ENCODE data around the gene ZFAND2A.
"Not testable (repeated sequence)": the region's sequence is repeated elsewhere in the genome, so short reads cannot be mapped to it uniquely, and the experiment has no call there.

ZFAND2A gene

DNA sequence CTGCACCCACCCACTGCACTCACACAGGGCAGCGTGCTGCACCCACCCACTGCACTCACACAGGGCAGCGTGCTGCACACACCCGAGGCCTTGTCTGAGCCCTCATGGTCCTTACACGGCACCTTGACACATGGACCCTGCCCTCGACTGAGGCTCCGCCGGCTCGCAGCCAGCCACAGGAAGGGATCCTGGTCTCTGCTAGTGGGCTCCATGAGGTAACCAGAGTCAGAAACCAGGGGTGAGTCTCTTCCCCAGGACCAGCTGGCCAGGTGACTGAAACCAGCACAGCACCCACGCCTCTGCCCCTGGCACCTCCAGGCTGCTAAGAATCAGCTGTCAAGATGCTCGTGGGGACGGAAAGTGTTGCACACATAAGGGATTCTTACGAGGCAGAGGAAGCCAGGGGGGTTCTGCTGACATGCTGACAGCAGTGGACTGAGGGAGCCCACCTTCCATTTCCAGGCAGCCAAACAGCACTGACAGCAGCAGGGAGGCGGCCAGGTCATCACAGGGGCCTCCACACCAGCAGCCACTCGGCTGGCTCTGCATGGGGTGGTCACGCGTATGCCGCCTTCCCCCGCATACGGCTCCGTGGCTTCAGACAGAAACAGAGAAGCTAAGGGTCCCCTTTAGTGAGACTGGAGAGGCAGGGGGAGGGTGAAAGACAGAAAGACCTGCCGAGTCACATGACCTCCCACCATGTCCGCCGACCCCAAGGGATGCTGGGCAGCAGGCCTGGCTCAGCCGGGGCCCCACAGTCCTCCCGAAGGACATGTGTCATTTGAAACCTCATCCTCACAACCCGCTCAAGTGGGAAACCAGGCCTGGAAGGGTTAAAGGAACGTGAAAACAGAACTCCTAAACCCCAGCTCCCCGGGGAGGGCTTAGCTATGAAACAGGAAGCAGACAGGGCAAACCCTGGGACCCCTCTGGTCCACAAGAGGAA lies 37.8 kb downstream of the ZFAND2A start:
- no peak for DNase-seq

DNA sequence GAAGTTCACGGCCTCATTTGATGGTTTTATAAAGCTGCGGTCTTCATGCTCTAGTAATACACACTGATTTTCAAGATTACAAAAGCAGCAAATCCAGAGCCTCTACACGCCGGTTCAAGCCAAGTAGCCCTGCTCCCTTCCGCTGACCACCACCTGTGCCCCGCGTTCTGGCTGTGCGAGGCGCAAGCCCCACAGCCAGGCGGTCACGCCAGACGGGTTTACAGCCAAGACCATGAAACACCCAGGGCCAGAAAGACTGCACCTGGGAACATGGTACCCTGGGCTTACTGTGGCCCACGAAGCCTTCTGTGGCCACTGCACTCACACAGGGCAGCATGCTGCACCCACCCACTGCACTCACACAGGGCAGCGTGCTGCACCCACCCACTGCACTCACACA lies 38.5 kb downstream of the ZFAND2A start:
- no peak for DNase-seq

DNA sequence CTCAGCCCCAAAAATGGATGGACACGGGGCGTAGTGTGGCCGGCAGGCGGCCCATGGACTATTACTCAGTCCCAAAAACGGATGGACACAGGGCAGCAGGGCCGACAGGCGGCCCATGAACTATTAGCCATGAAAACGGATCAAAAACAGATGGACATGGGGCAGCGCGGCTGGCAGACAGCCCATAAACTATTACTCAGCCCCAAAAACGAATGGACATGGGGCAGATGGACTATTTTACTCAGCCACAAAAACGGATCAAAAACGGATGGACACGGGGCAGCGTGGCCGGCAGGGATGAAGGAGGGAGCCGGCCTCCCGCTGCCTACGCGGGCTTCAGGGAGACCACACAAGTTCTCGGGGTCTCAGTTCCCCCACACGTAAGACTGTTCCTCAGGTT lies 39.2 kb downstream of the ZFAND2A start:
- no peak for DNase-seq

DNA sequence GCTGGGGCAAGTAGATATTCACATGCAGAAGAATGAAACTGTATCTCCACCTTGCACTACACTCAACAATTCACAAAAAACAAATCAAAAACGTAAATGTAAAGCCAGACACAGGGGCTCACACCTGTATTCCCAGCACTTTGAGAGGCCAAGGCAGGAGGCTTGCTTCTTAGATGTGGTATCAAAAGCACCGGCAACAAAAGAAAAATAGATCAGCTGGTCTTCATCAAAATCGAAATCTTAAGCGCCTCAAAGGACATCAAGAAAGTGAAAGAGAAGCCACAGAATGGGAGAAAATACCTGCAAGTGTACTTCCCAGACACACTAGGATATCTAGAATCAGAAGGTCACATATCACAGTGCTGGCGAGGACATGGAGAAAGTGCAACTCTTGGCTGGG lies 40.8 kb downstream of the ZFAND2A start:
- no peak for DNase-seq

DNA sequence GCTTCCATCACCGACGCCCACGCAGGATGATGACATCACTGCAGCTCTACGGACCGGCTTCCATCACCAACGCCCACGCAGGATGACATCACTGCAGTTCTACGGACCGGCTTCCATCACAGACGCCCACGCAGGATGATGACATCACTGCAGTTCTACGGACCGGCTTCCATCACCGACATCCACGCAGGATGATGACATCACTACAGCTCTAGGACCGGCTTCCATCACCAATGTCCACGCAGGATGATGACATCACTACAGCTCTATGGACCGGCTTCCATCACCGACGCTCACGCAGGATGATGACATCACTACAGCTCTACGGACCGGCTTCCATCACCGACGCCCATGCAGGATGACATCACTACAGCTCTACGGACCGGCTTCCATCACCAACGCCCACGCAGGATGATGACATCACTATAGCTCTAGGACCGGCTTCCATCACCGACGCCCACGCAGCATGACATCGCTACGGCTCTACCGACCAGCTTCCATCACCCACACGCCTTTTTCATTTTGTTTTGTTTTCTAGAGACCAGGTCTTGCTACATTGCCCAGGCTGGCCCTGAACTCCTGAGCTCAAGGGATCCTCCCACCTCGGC lies 42.6 kb downstream of the ZFAND2A start:
- DNase-seq, result no peak

DNA sequence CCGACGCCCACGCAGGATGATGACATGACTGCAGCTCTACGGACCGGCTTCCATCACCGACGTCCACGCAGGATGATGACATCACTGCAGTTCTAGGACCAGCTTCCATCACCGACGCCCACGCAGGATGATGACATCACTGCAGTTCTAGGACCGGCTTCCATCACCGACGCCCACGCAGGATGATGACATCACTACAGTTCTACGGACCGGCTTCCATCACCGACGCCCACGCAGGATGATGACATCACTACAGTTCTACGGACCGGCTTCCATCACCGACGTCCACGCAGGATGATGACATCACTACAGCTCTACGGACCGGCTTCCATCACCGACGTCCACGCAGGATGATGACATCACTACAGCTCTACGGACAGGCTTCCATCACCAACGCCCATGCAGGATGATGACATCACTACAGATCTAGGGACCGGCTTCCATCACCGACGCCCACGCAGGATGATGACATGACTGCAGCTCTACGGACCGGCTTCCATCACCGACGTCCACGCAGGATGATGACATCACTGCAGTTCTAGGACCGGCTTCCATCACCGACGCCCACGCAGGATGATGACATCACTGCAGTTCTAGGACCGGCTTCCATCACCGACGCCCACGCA lies 43.5 kb downstream of the ZFAND2A start:
- DNase-seq, result not testable (repeated sequence)

DNA sequence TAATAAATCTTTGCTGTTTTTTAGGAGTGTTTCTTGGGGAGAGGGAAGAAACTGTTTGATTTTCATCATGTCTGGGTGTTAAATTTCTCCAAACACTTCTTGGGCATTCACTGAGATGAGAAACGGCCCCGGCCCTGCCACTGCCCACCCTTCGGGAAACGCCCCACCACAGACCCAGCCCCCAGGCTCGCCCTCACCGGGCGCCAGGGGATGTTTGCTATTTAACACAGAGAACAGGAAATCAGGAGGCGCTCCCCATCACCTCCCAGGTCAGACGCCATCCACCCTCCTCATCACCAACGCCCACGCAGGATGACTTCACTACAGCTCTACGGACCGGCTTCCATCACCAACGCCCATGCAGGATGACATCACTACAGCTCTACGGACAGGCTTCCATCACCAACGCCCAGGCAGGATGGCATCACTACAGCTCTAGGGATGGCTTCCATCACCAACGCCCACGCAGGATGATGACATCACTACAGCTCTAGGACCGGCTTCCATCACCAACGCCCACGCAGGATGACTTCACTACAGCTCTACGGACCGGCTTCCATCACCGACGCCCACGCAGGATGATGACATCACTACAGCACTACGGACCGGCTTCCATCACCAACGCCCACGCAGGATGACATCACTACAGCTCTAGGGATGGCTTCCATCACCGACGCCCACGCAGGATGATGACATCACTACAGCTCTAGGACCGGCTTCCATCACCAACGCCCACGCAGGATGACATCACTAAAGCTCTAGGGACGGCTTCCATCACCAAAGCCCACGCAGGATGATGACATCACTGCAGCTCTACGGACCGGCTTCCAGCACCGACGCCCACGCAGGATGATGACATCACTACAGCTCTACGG lies 44.6 kb downstream of the ZFAND2A start:
- DNase-seq, result not testable (repeated sequence)

DNA sequence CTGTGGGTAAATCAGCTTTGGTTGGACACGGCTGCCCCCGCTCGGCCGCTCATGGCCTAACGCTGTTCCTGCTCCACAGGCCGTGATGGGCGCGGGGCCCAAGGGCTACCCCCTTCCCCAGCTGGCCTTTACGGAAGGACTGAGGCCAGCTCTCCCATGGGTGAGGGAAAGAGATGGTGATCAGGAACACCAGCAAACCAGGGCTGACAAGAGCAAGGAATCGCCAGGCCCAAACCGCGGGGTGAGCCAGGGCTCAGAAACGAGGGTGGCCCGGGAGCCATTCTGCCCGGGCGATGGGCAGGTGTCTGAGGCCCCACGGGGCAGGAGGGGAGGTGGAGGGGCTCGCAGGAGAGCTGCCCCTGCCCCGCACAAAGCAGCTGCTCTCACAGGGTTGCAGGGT lies 45.5 kb downstream of the ZFAND2A start:
- DNase-seq, result no peak

DNA sequence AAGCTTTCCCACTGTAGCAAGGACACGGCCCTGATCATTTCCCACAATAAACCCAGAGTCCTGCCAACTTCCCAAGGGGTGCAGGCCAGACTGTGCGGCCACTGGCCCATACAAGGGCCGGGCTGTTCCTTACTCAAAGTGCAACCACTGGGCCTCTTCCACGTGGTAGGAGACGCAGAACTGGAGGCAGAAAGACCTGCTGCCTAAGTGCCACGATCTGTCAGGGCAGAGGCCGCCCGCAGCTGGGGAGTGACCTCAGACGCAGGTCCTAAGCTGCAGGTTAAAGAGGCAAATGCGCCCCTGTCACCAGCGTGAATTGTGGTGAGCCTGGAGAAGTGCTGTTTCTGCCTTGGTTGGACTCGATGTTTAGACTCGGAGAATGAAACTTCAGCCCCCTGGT lies 45.9 kb downstream of the ZFAND2A start:
- DNase-seq, result no peak

DNA sequence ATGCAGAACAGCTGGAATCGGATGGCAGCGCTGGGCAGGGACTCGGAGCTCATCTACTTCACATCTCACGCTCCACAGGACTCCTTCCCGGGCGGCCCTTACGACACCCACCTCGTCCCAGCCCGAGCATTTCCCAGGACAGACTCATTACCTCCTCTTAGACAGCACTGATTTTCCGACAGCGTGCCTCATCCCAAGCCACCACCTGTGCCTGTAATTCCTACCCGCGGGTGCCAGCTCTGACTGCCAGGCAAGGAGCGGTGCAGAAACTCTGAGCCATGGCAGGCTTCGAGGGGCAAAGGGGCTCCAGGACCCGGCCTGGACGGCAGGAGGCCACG lies 46.5 kb downstream of the ZFAND2A start:
- DNase-seq, result no peak

DNA sequence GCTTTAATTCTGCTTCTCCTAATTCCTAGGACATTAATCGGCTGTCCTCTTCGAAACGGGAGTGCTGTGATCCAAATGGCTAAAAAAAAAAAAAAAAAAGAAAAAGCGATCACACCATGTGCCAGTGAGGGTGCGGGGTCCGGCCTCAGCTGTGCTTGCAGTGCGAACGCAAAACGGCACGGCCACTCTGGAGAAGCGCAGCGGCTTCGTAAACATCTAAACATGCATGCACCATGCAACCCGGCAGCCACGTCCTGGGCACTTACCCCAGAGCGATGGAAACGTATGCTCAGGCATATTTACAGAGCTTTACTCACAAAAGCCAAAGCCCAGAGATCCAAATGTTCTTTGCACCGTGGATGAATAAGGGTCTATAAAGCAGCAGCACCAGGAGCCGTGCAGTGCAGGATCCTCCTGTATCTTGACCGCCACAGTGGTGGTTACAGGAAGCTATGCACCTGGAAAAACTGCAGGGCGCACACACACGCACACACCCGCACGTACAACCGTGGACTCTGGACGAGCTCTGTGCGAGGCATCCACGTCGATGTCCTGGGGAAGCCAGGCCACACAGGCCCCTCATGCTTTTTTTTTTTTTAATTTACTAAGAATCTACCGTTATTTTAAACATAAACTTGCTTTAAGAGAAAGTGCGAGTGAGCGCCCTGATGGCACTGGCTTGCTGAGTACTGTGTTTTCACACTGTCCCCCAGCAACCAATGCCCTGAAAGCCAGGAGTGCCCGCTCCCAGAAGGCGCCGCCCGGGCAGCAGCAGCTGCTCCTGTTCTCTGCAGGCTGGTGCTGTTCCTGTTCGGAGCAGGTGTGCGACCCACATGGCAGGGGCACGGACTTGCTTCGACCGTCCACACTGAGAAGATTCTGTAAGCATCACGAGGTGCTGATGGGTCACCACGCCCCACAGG lies 47.1 kb downstream of the ZFAND2A start:
- no peak for DNase-seq

DNA sequence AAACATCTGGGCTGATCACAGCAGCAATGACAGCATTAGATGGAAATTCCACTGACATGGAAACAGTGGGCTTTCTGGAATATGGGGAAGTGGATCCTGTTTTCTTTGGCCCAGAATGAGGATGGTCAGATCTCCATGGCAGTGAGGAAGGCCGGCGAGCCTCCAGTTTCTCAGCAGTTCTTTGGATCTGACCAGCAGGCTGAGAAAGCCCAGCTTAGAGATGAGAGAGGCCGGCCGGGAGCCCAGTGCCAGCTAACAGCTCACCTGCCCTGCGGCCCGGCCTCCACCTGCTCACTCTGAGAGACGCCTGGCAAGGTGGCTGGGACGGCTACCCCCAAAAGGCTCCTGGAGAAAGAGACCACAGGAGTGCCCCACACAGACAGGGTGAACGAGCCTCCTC lies 47.9 kb downstream of the ZFAND2A start:
- DNase-seq, result no peak

DNA sequence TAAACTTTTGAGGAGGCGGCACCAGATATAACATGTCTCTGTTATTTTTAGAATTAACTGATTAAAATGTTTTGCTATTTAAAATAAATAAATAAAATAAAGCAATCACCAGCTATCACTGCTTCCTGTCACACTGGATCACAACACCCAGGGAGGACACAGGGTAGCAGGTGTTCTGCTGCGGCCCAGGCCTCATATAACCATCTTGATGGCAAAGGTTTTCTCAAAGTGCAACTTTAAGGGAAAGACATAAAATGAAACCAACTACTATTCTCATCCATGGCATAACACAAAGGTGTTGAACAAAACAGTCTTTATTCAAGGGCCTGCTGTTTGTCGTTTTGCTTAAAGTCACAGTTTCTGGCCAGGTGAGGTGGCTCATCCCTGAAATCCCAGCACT lies 48.8 kb downstream of the ZFAND2A start:
- DNase-seq, result no peak

DNA sequence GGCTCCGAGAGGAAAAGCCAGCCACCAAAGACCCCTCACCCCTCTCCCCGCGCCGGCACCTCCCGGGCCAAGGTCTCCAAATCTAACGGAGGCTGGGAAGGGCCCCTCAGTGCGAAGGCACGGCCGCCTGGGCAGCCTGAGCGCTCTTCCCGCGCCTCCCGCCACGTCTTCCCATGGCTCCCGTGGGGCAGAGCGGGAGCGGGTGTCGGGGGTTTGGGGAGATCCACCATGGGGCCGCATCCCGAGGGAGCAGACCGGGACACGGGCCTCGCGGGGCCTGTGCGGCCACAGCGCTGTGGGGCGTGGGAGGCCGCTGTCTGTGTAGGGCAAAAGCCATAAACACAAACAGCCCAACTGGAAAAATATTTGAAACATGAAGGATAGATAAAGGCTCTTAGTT lies 49.6 kb downstream of the ZFAND2A start:
- DNase-seq, result no peak

DNA sequence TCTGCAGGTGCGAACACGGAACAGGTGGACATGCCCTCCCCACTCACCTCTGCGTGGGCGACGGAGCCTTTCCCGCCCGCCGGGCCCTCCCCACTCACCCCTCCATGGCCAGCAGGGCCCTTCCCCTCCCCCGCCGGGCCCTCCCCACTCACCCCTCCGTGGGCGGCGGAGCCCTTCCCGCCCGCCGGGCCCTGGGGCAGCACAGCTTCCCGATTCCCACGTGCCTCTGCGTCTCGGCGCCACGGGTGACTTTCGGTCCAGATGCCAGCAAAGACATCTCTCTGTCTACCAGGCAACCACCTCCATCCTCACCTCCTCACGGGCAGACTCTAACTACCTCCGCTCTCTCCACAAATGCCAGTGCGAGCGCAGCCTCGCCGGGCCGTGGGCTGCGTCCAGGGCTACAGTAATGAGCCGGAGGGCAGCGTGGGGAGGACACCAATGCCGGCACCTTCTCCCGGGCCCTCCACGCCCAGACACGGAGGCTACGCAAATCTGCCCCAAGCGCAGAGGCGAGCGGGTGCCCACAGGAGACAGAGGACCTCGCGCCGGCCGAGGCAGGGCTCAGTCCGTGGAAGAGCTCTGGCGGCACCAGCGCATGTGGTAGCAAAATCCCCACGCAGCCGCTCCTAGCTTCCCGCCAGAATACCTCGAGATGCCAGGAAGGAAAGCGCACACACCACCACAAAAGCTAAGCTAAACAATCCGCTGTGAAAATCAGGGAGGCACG lies 50.2 kb downstream of the ZFAND2A start:
- no peak for DNase-seq

DNA sequence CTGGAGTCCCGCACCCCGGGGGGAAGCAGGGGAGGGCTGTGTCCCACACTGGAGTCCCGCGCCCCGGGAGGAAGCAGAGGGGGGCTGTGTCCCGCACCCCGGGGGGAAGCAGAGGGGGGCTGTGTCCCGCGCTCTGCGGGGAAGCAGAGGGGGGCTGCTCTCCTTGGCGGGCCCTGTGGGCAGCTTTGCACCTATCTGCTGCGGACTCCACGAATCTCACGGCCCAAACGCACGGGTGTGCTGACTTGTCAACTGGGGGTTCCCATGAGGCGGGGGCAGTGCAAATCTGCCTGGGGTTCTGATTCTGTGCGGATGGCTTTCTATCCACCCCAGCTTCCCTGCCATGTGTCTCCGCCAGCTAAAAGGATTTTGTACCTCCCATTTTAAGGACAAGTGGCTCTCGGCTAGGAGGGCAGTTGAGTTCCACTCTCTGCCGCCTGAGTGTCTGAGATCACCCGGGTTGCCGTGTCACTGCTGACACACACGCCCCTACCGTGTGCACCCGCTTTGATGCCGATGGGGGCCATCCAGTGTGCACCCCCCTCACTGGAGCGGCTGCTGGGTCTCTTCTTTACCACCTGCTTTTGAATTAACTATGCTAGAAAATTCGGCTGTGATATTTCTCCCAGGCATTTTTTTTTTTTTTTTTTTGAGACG lies 51.6 kb downstream of the ZFAND2A start:
- DNase-seq, result no peak

DNA sequence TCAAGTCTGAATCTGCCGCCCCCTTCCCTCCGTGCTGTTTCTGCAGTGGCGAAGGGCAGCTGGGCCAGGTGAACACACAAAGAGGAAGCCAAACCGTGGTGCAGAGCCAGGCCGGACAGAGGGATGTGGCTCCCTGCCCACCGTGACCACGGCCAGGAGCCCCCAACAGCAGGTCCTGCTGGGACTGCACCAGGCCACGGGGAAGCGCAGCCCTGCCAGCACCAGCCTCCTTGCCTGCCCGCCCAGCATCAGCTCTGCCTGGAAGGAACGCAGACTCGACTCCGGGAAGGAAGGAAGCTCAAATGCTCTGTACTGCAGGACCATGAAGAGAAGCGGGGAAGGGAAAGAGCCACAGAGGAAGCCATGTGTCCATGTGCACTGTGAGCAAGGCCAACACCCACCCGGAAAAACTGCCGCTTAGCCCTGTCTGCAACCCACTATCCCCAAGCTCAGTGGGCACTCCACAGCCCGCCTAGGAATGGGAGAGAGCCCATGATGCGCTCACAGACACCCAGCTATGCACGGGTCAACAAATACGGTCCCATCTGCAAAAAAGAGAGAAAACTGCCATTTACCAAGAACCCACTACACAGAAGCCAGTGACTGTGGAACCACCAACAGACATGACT lies 53.1 kb downstream of the ZFAND2A start:
- DNase-seq, result no peak

DNA sequence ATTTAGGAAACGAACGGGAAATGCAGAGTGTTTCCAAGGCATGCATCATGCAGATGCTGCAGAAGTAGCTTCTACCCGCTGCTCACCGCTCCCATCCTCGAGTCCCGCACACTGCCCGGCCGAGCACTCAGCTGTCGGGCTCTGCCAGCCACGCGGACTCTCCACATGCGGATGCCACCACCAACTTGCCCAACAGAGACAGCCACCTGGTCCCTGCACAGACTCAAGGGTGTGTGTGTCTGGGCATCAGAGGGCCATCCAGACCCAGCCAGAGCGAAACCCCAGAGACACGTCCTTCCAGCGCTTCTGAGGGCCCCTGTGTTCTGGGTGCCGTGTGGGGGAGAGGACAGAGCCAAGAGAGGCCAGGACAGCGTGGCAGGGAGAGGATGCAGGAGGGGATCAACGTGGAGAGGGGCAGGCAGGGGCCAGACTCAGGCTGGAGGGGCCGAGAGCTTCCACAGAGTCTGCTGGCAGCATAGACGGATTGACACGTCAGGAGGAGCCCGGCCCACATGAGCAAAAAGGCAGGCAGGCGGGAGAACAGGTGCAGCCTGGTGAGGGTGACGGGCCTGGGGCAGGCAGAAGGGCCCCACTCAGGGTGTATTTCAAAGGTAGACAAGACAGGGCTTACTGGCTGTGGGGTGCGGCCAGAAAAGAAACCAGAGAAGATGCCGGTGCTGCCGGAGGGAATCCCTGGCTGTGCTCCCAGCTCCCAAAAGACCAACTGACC lies 53.8 kb downstream of the ZFAND2A start:
- no peak for DNase-seq

DNA sequence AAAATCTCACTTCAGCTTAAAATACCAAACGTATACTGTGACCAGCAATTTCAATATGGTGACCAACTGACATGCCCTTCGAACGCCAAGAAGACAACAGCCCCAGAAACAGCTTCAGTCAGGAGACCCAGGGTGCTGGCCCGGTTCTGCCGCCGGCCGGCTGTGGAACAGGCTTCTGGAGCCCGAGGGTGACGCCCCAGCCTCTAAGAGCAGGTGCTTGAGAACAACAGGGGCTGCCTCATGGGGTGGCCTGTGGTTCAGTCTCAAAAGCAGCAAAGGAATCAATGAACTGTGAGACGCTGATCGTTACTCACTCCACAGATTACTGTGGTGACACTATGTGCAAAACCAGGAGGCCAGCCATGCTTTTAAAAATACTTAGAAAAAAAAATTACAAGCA lies 54.8 kb downstream of the ZFAND2A start:
- DNase-seq, result no peak
